HS-27A (cell line): ENCODE measurements around the gene CARD11.

ENCODE experiments used
- DNase-seq: peaks from one replicate; pipeline ENCODE4 v3.0.0-alpha.2; 2012; ENCODE audit warnings: low read depth, missing footprints

Gene CARD11

GRCh38 chr7:3043544-3044371 is at the start of gene CARD11:
TSS of gene CARD11 (minus strand) at chr7:3043867. CDS start at chr7:2958506, 85,361 bp downstream.
- DNase-seq: no peak

GRCh38 chr7:3092468-3092867 is 48.8 kb upstream of the CARD11 start:
- DNase-seq: no peak

- no peak for DNase-seq
Observed at GRCh38 chr7:3091631-3092030, 48.0 kb upstream of the CARD11 start.

- DNase-seq: no peak
Observed at GRCh38 chr7:3089493-3089892, 45.8 kb upstream of the CARD11 start.

- no peak for DNase-seq
Observed at GRCh38 chr7:3087243-3087755, 43.6 kb upstream of the CARD11 start.

- no peak for DNase-seq
Observed at GRCh38 chr7:3083350-3083749, 39.7 kb upstream of the CARD11 start.

- no peak for DNase-seq
Observed at GRCh38 chr7:3082831-3083230, 39.2 kb upstream of the CARD11 start.

GRCh38 chr7:3082386-3082785 is 38.7 kb upstream of the CARD11 start:
- DNase-seq: no peak

GRCh38 chr7:3080106-3080505 is 36.4 kb upstream of the CARD11 start:
- no peak for DNase-seq

GRCh38 chr7:3078514-3078913 is 34.8 kb upstream of the CARD11 start:
- no peak for DNase-seq

GRCh38 chr7:3076700-3077099 is 33.0 kb upstream of the CARD11 start:
- DNase-seq: no peak

- DNase-seq: no peak
Observed at GRCh38 chr7:3076163-3076562, 32.5 kb upstream of the CARD11 start.

- DNase-seq: no peak
Observed at GRCh38 chr7:3075441-3075840, 31.8 kb upstream of the CARD11 start.

GRCh38 chr7:3074459-3074821 is 30.8 kb upstream of the CARD11 start:
- no peak for DNase-seq

- no peak for DNase-seq
Observed at GRCh38 chr7:3073763-3074458, 30.2 kb upstream of the CARD11 start.

- no peak for DNase-seq
Observed at GRCh38 chr7:3070908-3071307, 27.2 kb upstream of the CARD11 start.

- no peak for DNase-seq
Observed at GRCh38 chr7:3069771-3070449, 26.2 kb upstream of the CARD11 start.

- no peak for DNase-seq
Observed at GRCh38 chr7:3068530-3068929, 24.9 kb upstream of the CARD11 start.

GRCh38 chr7:3067606-3068380 is 24.1 kb upstream of the CARD11 start:
- DNase-seq: no peak

- no peak for DNase-seq
Observed at GRCh38 chr7:3067193-3067592, 23.5 kb upstream of the CARD11 start.

- no peak for DNase-seq
Observed at GRCh38 chr7:3066506-3066905, 22.8 kb upstream of the CARD11 start.

- DNase-seq: no peak
Observed at GRCh38 chr7:3065724-3066143, 22.1 kb upstream of the CARD11 start.
